Lung (tissue), 12 donors: ENCODE results near the gene GMPR2. TPM values are rescaled to one million over a fixed set of nuclear protein-coding genes. Genes with fewer than 3 reads are reported as not detected.

Experiments used
- ATAC-seq: fragments of 200-7000 bp; cut with Tn5 transposase; one replicate; pipeline ENCODE4 v1.9.1; 2020; ENCODE audit warnings: moderate number of reproducible peaks; ENCODE audit not compliant: insufficient read depth, low FRiP score
- DNase-seq, 3 donors: peaks; one replicate each; pipeline ENCODE4 v3.0.0-alpha.2; 2013 to 2017
- H3K27ac ChIP-seq, 2 donors: one replicate each; pipeline ENCODE4 v1.5.1; 2013; ENCODE audit warnings: mild to moderate bottlenecking in 2 of 2, moderate library complexity in 2 of 2, control low read depth in 1 of 2, inconsistent platforms in 1 of 2, low read depth in 1 of 2, low read length in 1 of 2
- H3K27me3 ChIP-seq, 3 donors: one replicate each; pipeline ENCODE4 v1.5.1; 2013; ENCODE audit warnings: low read length in 2 of 3; ENCODE audit not compliant: control insufficient read depth in 3 of 3, insufficient read depth in 3 of 3
- H3K36me3 ChIP-seq, 4 donors: one replicate each; pipeline ENCODE4 v1.5.1; 2013; ENCODE audit warnings: low read length in 4 of 4, mild to moderate bottlenecking in 1 of 4, moderate library complexity in 1 of 4; ENCODE audit not compliant: control insufficient read depth in 4 of 4, insufficient read depth in 4 of 4
- H3K4me1 ChIP-seq, 5 donors: one replicate each; pipeline ENCODE4 v1.5.1; 2013; ENCODE audit warnings: low read length in 5 of 5, mild to moderate bottlenecking in 2 of 5, moderate library complexity in 1 of 5; ENCODE audit not compliant: control insufficient read depth in 5 of 5, insufficient read depth in 5 of 5
- H3K4me3 ChIP-seq: one replicate; pipeline ENCODE4 v1.5.1; 2013; ENCODE audit warnings: mild to moderate bottlenecking, control low read depth, moderate library complexity
- H3K9ac ChIP-seq, 2 donors: one replicate each; pipeline ENCODE4 v1.5.1; 2013; ENCODE audit warnings: low read length in 2 of 2, control low read depth in 1 of 2; ENCODE audit not compliant: insufficient read depth in 1 of 2
- H3K9me3 ChIP-seq, 4 donors: one replicate each; pipeline ENCODE4 v1.5.1; 2013; ENCODE audit warnings: low read length in 3 of 4, mild to moderate bottlenecking in 1 of 4, moderate library complexity in 1 of 4; ENCODE audit not compliant: control insufficient read depth in 4 of 4, insufficient read depth in 3 of 4
- CTCF ChIP-seq: IDR thresholded peaks from 2 replicates; pipeline ENCODE4 v1.5.1; 2012; ENCODE audit warnings: mild to moderate bottlenecking; ENCODE audit errors: control extremely low read depth, extremely low read depth
- WGBS, 2 donors: extraction: QIAGEN DNeasy Blood & Tissue Kit; methylation state at CpG; one replicate each; pipeline ENCODE4 v1.1.7; 2013; 5-methylcytosine and 5-hydroxymethylcytosine counted together
- polyA plus RNA-seq, 2 donors: library from polyadenylated mRNA; stranded (reverse); fragments of 200-250 nt; gene quantifications; one replicate each; pipeline ENCODE4 v1.2.1, GENCODE V29; 2013
- total RNA-seq, 2 donors: library from RNA; depleted of rRNA in 1 of 2; stranded (reverse); fragments of >200 nt in 1 of 2; gene quantifications; one replicate each; pipeline ENCODE4 v1.2.1, GENCODE V29; 2014 to 2021
- donor health status: control.
- donor health status: control.
- donor health status: Bipolar disorder and iron deficiency.
- donor health status: healthy.
- donor health status: DM: yes; HTN: yes; CAD: no.

GMPR2 gene
- total and polyA plus RNA-seq, 4 donors: 42.9 to 71.1 (median 63.1) TPM

GRCh38 chr14:24207625-24208024, 25.1 kb upstream of the GMPR2 start:
- Histone ChIP-seq H3K4me1 (peaks cover 0 to 3% (median 0%) of the 10 kb centered on the region in 5 donors), H3K4me3 (no peak overlapping the region), H3K27me3 (no peaks in the 10 kb centered on the region), H3K9ac (no peak overlapping the region), H3K36me3 (peaks cover 9 to 46% (median 44%) of the 10 kb centered on the region in 4 donors), H3K9me3 (no peaks in the 10 kb centered on the region), H3K27ac (no peak overlapping the region)
- TF ChIP-seq CTCF: no peak
- DNase-seq (no peak), ATAC-seq (no peak)
- WGBS, 2 donors: 99 to 100% methylated on average over 2 of the region's 2 CpGs

- ATAC-seq (no peak), DNase-seq (no peak)
- no peak for TF ChIP-seq CTCF
- H3K4me1 ChIP-seq: peaks cover 0 to 8% (median 4%) of the 10 kb centered on the region in 5 donors
- H3K9me3 ChIP-seq: no peaks in the 10 kb centered on the region
- peaks cover 7 to 38% (median 36%) of the 10 kb centered on the region in 4 donors for H3K36me3 ChIP-seq
- no peak overlapping the region for H3K4me3 ChIP-seq
- no peak overlapping the region for H3K27ac ChIP-seq
- no peaks in the 10 kb centered on the region for H3K27me3 ChIP-seq
- no peak overlapping the region for H3K9ac ChIP-seq
- WGBS, 2 donors: 94 to 97% methylated on average over 6 of the region's 6 CpGs
Observed at GRCh38 chr14:24211311-24211710, 21.4 kb upstream of the GMPR2 start.

GRCh38 chr14:24212924-24213865, 19.5 kb upstream of the GMPR2 start, which contains the start of gene CHMP4A:
TSS of gene CHMP4A (minus strand) at chr14:24213488. CDS start at chr14:24213439, 49 bp downstream.
- DNase-seq (peak; percentile 98 to 99 (median 99)), ATAC-seq (peak; percentile 89)
- Histone ChIP-seq H3K9ac (peak within 1 kb of the TSS; percentile 76 to 95), H3K27me3 (no peaks in the 10 kb centered on the region), H3K4me3 (peak within 1 kb of the TSS; percentile 76), H3K27ac (peak within 1 kb of the TSS; percentile 98 to 99), H3K4me1 (peaks cover 0 to 8% (median 4%) of the 10 kb centered on the region in 5 donors), H3K36me3 (peaks cover 7 to 24% (median 21%) of the 10 kb centered on the region in 4 donors), H3K9me3 (no peaks in the 10 kb centered on the region)
- 1% methylated on average over 50 to 53 of the region's 53 CpGs for WGBS, 2 donors
- no peak for TF ChIP-seq CTCF
